OCI-LY1 (cell line): ENCODE results near the gene GPR42.
"Not testable (repeated sequence)": the region's sequence is repeated elsewhere in the genome, so short reads cannot be mapped to it uniquely, and the experiment has no call there.

Experiments
- H2AFZ ChIP-seq: fragments of 200-600 bp; sonication (generic), shearing (Covaris generic); 2 replicates; pipeline ENCODE4 v1.6.0; 2014; ENCODE audit warnings: antibody characterized with exemption, mild to moderate bottlenecking, low read length
- H3F3A ChIP-seq: fragments of 200-600 bp; sonication (generic), shearing (Covaris generic); 2 replicates; pipeline ENCODE4 v1.6.0; 2014; ENCODE audit warnings: mild to moderate bottlenecking, antibody characterized with exemption, low read length, moderate library complexity; ENCODE audit not compliant: insufficient read depth
- H3K27ac ChIP-seq: fragments of 200-600 bp; sonication (generic); 2 replicates; pipeline ENCODE4 v1.5.1; 2014; ENCODE audit warnings: low read length, mixed run types, mild to moderate bottlenecking, low read depth; ENCODE audit not compliant: poor library complexity, severe bottlenecking
- H3K27me3 ChIP-seq: fragments of 200-600 bp; sonication (generic); 2 replicates; pipeline ENCODE4 v1.6.0; 2014; ENCODE audit warnings: antibody characterized with exemption, mild to moderate bottlenecking, low read length, moderate library complexity; ENCODE audit not compliant: insufficient read depth
- H3K36me3 ChIP-seq: fragments of 200-600 bp; sonication (generic); 2 replicates; pipeline ENCODE4 v1.6.1; 2014; ENCODE audit warnings: mild to moderate bottlenecking, antibody characterized with exemption, low read length, moderate library complexity, mixed read lengths; ENCODE audit not compliant: insufficient read depth
- H3K4me1 ChIP-seq: fragments of 200-600 bp; sonication (generic); 2 replicates; pipeline ENCODE4 v1.5.1; 2014; ENCODE audit warnings: mild to moderate bottlenecking, low read length, moderate library complexity; ENCODE audit not compliant: insufficient read depth, severe bottlenecking
- H3K4me2 ChIP-seq: fragments of 200-600 bp; sonication (generic), shearing (Covaris generic); 2 replicates; pipeline ENCODE4 v1.6.1; 2014; ENCODE audit warnings: low read length
- H3K4me3 ChIP-seq: fragments of 200-600 bp; sonication (generic); 2 replicates; pipeline ENCODE4 v1.5.1; 2014; ENCODE audit warnings: low read length, low read depth, mild to moderate bottlenecking, mixed read lengths; ENCODE audit not compliant: poor library complexity, severe bottlenecking
- H3K79me2 ChIP-seq: fragments of 200-600 bp; shearing (Covaris generic); 2 replicates; pipeline ENCODE4 v1.6.1; 2016; ENCODE audit warnings: mixed run types, low read length, mixed read lengths; ENCODE audit not compliant: insufficient read depth
- H3K9ac ChIP-seq: fragments of 200-600 bp; sonication (generic), shearing (Covaris generic); 2 replicates; pipeline ENCODE4 v1.6.1; 2014; ENCODE audit warnings: mild to moderate bottlenecking, low read length, mixed read lengths
- H3K9me2 ChIP-seq: fragments of 200-600 bp; sonication (generic), shearing (Covaris generic); 2 replicates; pipeline ENCODE4 v1.6.1; 2014; ENCODE audit warnings: low read depth, mild to moderate bottlenecking, low read length, mixed read lengths
- H3K9me3 ChIP-seq: fragments of 200-600 bp; shearing (Covaris generic); 2 replicates; pipeline ENCODE4 v1.6.1; 2014; ENCODE audit warnings: low read length, mixed read lengths
- H4K20me1 ChIP-seq: fragments of 200-600 bp; sonication (generic), shearing (Covaris generic); 2 replicates; pipeline ENCODE4 v1.6.0; 2016; ENCODE audit warnings: mild to moderate bottlenecking, low read length; ENCODE audit not compliant: insufficient read depth
- CTCF ChIP-seq: fragments of 200-600 bp; sonication (generic), shearing (Covaris generic); IDR thresholded peaks from 2 replicates; pipeline ENCODE4 v1.5.1; 2017; ENCODE audit warnings: mild to moderate bottlenecking, antibody characterized with exemption, low read length, moderate library complexity, mixed read lengths
- EZH2 ChIP-seq: fragments of 200-600 bp; sonication (generic), shearing (Covaris generic); IDR thresholded peaks from 2 replicates; pipeline ENCODE4 v1.8.0; 2017; ENCODE audit warnings: borderline replicate concordance, mixed run types, mild to moderate bottlenecking, antibody characterized with exemption, low read length, moderate library complexity, mixed read lengths

Gene GPR42

GRCh38 chr19:35377656-35378055 is 6.8 kb downstream of the GPR42 start:
- H3K9me2 ChIP-seq, result no peaks in the 10 kb centered on the region
- H3K4me1 ChIP-seq, result no peaks in the 10 kb centered on the region
- no peaks in the 10 kb centered on the region for H3K36me3 ChIP-seq
- no peak overlapping the region for H3K4me3 ChIP-seq
- H3K9me3 ChIP-seq, result 0 out of 2 replicates have a peak, but pooled peaks cover 3% of the 10 kb centered on the region
- no peak for TF ChIP-seq EZH2
- TF ChIP-seq CTCF, result no peak
- no peak overlapping the region for H3K27ac ChIP-seq
- no peaks in the 10 kb centered on the region for H4K20me1 ChIP-seq
- H3F3A ChIP-seq, result no peaks in the 10 kb centered on the region
- peaks cover 3% of the 10 kb centered on the region; the same call in 1 of the 2 replicates for H3K27me3 ChIP-seq
- H3K9ac ChIP-seq, result no peak overlapping the region
- H2AFZ ChIP-seq, result no peak overlapping the region
- H3K4me2 ChIP-seq, result no peak overlapping the region
- no peaks in the 10 kb centered on the region for H3K79me2 ChIP-seq

GRCh38 chr19:35378356-35378755 is 7.5 kb downstream of the GPR42 start:
- Histone ChIP-seq H3K9ac (no peak overlapping the region), H2AFZ (no peak overlapping the region), H3K36me3 (no peaks in the 10 kb centered on the region), H4K20me1 (no peaks in the 10 kb centered on the region), H3K79me2 (no peaks in the 10 kb centered on the region), H3F3A (no peaks in the 10 kb centered on the region), H3K9me2 (no peaks in the 10 kb centered on the region), H3K4me1 (no peaks in the 10 kb centered on the region), H3K27ac (no peak overlapping the region), H3K4me2 (no peak overlapping the region), H3K9me3 (0 out of 2 replicates have a peak, but pooled peaks cover 3% of the 10 kb centered on the region), H3K27me3 (peaks cover 3% of the 10 kb centered on the region; the same call in 1 of the 2 replicates), H3K4me3 (no peak overlapping the region)
- TF ChIP-seq CTCF (no peak), EZH2 (no peak)

- H3K9ac ChIP-seq, H3K9me3 ChIP-seq, H3K4me1 ChIP-seq, H3K36me3 ChIP-seq, H3K4me2 ChIP-seq, H3K79me2 ChIP-seq, H2AFZ ChIP-seq, H3K27me3 ChIP-seq, H4K20me1 ChIP-seq, H3K4me3 ChIP-seq, H3K9me2 ChIP-seq, H3F3A ChIP-seq, H3K27ac ChIP-seq: not testable (repeated sequence)
Observed at GRCh38 chr19:35379545-35379944, 8.7 kb downstream of the GPR42 start.

GRCh38 chr19:35379992-35380391 is 9.1 kb downstream of the GPR42 start:
- no peaks in the 10 kb centered on the region for H4K20me1 ChIP-seq
- H3K27me3 ChIP-seq, result peaks cover 3% of the 10 kb centered on the region; the same call in 1 of the 2 replicates
- H3K4me1 ChIP-seq, result no peaks in the 10 kb centered on the region
- no peak overlapping the region for H3K9ac ChIP-seq
- H3K4me3 ChIP-seq, result no peak overlapping the region
- no peak overlapping the region for H2AFZ ChIP-seq
- no peak overlapping the region for H3K27ac ChIP-seq
- no peak overlapping the region for H3K4me2 ChIP-seq
- peaks cover 8% of the 10 kb centered on the region; the same call in 1 of the 2 replicates for H3K9me3 ChIP-seq
- no peaks in the 10 kb centered on the region for H3K36me3 ChIP-seq
- H3K9me2 ChIP-seq, result no peaks in the 10 kb centered on the region
- TF ChIP-seq CTCF (no peak), EZH2 (no peak)
- H3F3A ChIP-seq, result no peaks in the 10 kb centered on the region
- no peaks in the 10 kb centered on the region for H3K79me2 ChIP-seq
